HepG2 (cell line): Measurements from ENCODE around the gene FKBP1A. TPM values are rescaled to one million over a fixed set of nuclear protein-coding genes. Genes with fewer than 3 reads are reported as not detected.
A peak's percentile ranks its signal among the peaks of the same experiment; 100 is the strongest.

Source experiments
- BRF2 ChIP-seq: sonication (generic); formaldehyde crosslinking; IDR thresholded peaks from 2 replicates; pipeline ENCODE4 v1.8.1; 2022; ENCODE audit warnings: mild to moderate bottlenecking, missing genetic modification reagents
- ELF4 ChIP-seq: sonication (generic); formaldehyde crosslinking; IDR thresholded peaks from 2 replicates; pipeline ENCODE4 v1.5.0; 2020; ENCODE audit warnings: missing genetic modification reagents, mild to moderate bottlenecking, moderate library complexity, borderline replicate concordance
- ETV6 ChIP-seq: sonication (generic); formaldehyde crosslinking; conservative IDR thresholded peaks from 2 replicates; pipeline ENCODE4 v1.4.0; 2020; ENCODE audit warnings: missing genetic modification reagents
- JUND ChIP-seq: sonication (generic); formaldehyde crosslinking; IDR thresholded peaks from 2 replicates; pipeline ENCODE4 v1.8.0; 2022; ENCODE audit warnings: mild to moderate bottlenecking, missing genetic modification reagents
- NFIB ChIP-seq: sonication (generic); formaldehyde crosslinking; IDR thresholded peaks from 2 replicates; pipeline ENCODE4 v1.9.0; 2021; ENCODE audit warnings: missing genetic modification reagents, mild to moderate bottlenecking, borderline replicate concordance
- PHB2 ChIP-seq: fragments of 450-650 bp; IDR thresholded peaks from 2 replicates; pipeline ENCODE4 v1.6.1; 2018; ENCODE audit not compliant: partially characterized antibody
- RARG ChIP-seq: sonication (generic); formaldehyde crosslinking; IDR thresholded peaks from 2 replicates; pipeline ENCODE4 v1.4.0; 2020; ENCODE audit warnings: low read depth, mild to moderate bottlenecking, missing genetic modification reagents
- RBFOX2 ChIP-seq: fragments of 200-400 bp; formaldehyde crosslinking; IDR thresholded peaks from 2 replicates; pipeline ENCODE4 v1.6.1; 2017; ENCODE audit warnings: low read depth, mild to moderate bottlenecking, low read length
- RFX1 ChIP-seq: fragments of 450-650 bp; IDR thresholded peaks from 2 replicates; pipeline ENCODE4 v1.6.1; 2017
- SYNCRIP ChIP-seq: fragments of 200-400 bp; formaldehyde crosslinking; IDR thresholded peaks from 2 replicates; pipeline ENCODE4 v1.6.1; 2018; ENCODE audit warnings: mild to moderate bottlenecking, low read depth, low read length; ENCODE audit not compliant: insufficient read depth
- U2AF1 ChIP-seq: fragments of 200-400 bp; formaldehyde crosslinking; optimal IDR thresholded peaks from 2 replicates; pipeline ENCODE3; 2017; ENCODE audit warnings: mild to moderate bottlenecking, low read depth, low read length
- WIZ ChIP-seq: sonication (generic); formaldehyde crosslinking; IDR thresholded peaks from 2 replicates; pipeline ENCODE4 v1.5.1; 2020; ENCODE audit warnings: mild to moderate bottlenecking, missing genetic modification reagents
- ZBTB21 ChIP-seq: sonication (generic); formaldehyde crosslinking; IDR thresholded peaks from 2 replicates; pipeline ENCODE4 v1.4.0; 2020; ENCODE audit warnings: missing genetic modification reagents
- ZBTB46 ChIP-seq: sonication (generic); formaldehyde crosslinking; IDR thresholded peaks from 2 replicates; pipeline ENCODE4 v1.4.0; 2020; ENCODE audit warnings: mild to moderate bottlenecking, missing genetic modification reagents, borderline replicate concordance
- ZFP41 ChIP-seq: sonication (generic); formaldehyde crosslinking; IDR thresholded peaks from 2 replicates; pipeline ENCODE4 v1.4.0; 2020; ENCODE audit warnings: mild to moderate bottlenecking, missing genetic modification reagents, borderline replicate concordance
- ZNF142 ChIP-seq: sonication (generic); formaldehyde crosslinking; IDR thresholded peaks from 2 replicates; pipeline ENCODE4 v1.4.0; 2020; ENCODE audit warnings: missing genetic modification reagents
- ZNF260 ChIP-seq: sonication (generic); formaldehyde crosslinking; IDR thresholded peaks from 2 replicates; pipeline ENCODE4 v1.4.0; 2020; ENCODE audit warnings: missing genetic modification reagents, low read depth, mild to moderate bottlenecking, borderline replicate concordance
- ZNF350 ChIP-seq: sonication (generic); formaldehyde crosslinking; IDR thresholded peaks from 2 replicates; pipeline ENCODE4 v1.4.0; 2020; ENCODE audit warnings: mild to moderate bottlenecking, low read depth, missing genetic modification reagents, borderline replicate concordance
- ZNF567 ChIP-seq: sonication (generic); formaldehyde crosslinking; IDR thresholded peaks from 2 replicates; pipeline ENCODE4 v1.8.1; 2023; ENCODE audit warnings: mild to moderate bottlenecking, missing genetic modification reagents, borderline replicate concordance
- ZNF605 ChIP-seq: sonication (generic); formaldehyde crosslinking; IDR thresholded peaks from 2 replicates; pipeline ENCODE4 v1.8.0; 2022; ENCODE audit warnings: mild to moderate bottlenecking, missing genetic modification reagents
- ZNF660 ChIP-seq: sonication (generic); formaldehyde crosslinking; IDR thresholded peaks from 2 replicates; pipeline ENCODE4 v1.5.1; 2020; ENCODE audit warnings: mild to moderate bottlenecking, low read depth, missing genetic modification reagents, borderline replicate concordance
- polyA plus RNA-seq, 8 experiments: library from polyadenylated mRNA; depleted of rRNA in 3 of 8; stranded (reverse) in 7 of 8; unstranded in 1 of 8; fragments of >200 nt; fragmentation: Illumina TruSeq in 4 of 8; extraction: Trizol in 4 of 8; gene quantifications; 2 replicates each; pipeline versions ENCODE4 v1.2.1 to v1.2.3, GENCODE V29; 2011 to 2016; ENCODE audit warnings: low read depth in 4 of 8, missing spikeins in 1 of 8, mixed read lengths in 1 of 8; ENCODE audit not compliant: insufficient read depth in 1 of 8
- total RNA-seq, 5 experiments: library from RNA; depleted of rRNA; stranded (reverse); fragments of >200 nt; fragmentation: Illumina TruSeq; extraction: Trizol; gene quantifications; 2 replicates each; pipeline ENCODE4 v1.2.3, GENCODE V29; 2016; ENCODE audit warnings: low read depth in 1 of 5

Gene FKBP1A
- total and polyA plus RNA-seq, 2 of the 13 experiments (the other 11 are each of a cell fraction or from before 2014, with no cell fraction given): 119 to 468 TPM

- TF ChIP-seq RFX1 (no peak), ZNF260 (CRISPR knock-in tag) (no peak), ZNF142 (CRISPR knock-in tag) (peak; percentile 93), BRF2 (CRISPR knock-in tag) (peak; percentile 74; the same call in 1 of the 2 replicates), ETV6 (peak; percentile 89), U2AF1 (peak; percentile 10), JUND (CRISPR knock-in tag) (no peak), ZNF605 (CRISPR knock-in tag) (peak; percentile 78; the same call in 1 of the 2 replicates), WIZ (CRISPR knock-in tag) (no peak; the same call in 1 of the 2 replicates), ZFP41 (CRISPR knock-in tag) (no peak), ZNF350 (CRISPR knock-in tag) (peak; percentile 73), NFIB (CRISPR knock-in tag) (no peak), ZBTB46 (CRISPR knock-in tag) (no peak), SYNCRIP (no peak), ZBTB21 (CRISPR knock-in tag) (peak; percentile 34; the same call in 1 of the 2 replicates), ZNF567 (no peak), PHB2 (no peak), RARG (CRISPR knock-in tag) (0 out of 2 replicates have a peak, but pooled peaks have one; percentile 54), RBFOX2 (peak; percentile 99), ZNF660 (CRISPR knock-in tag) (no peak), ELF4 (CRISPR knock-in tag) (no peak; the same call in 1 of the 2 replicates)
These were observed at the start of gene FKBP1A (continued) for GRCh38 chr20:1392693-1393506.
